GM21717 (cell line): ENCODE data around the gene CASP14.
"Not testable (repeated sequence)": the region's sequence is repeated elsewhere in the genome, so short reads cannot be mapped to it uniquely, and the experiment has no call there.

Experiments used
- ATAC-seq: cut with Tn5 transposase; IDR thresholded peaks from one replicate; pipeline ENCODE4 v1.9.1; 2021; ENCODE audit warnings: mild to moderate bottlenecking, moderate library complexity; ENCODE audit not compliant: unreplicated experiment

Gene CASP14

DNA sequence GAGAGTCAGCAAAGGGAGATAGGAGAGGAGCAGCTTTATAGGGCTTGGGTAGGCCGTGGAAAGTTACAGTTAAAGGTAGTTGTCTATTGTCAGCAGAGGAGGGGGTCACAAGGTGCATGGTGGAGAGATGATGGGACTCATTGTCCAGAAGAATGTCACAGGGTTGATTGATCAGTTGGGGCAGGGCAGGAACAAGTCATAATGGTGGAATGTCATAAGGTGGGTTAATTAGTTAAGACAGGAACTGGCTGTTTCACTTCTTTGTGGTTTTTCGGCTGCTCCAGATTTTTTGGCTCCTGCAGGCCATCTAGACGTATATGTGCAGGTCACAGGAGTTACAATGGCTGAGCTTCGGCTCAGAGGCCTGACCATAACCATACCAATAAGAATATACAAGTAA, 21.1 kb downstream of the CASP14 start:
- not testable (repeated sequence) for ATAC-seq

DNA sequence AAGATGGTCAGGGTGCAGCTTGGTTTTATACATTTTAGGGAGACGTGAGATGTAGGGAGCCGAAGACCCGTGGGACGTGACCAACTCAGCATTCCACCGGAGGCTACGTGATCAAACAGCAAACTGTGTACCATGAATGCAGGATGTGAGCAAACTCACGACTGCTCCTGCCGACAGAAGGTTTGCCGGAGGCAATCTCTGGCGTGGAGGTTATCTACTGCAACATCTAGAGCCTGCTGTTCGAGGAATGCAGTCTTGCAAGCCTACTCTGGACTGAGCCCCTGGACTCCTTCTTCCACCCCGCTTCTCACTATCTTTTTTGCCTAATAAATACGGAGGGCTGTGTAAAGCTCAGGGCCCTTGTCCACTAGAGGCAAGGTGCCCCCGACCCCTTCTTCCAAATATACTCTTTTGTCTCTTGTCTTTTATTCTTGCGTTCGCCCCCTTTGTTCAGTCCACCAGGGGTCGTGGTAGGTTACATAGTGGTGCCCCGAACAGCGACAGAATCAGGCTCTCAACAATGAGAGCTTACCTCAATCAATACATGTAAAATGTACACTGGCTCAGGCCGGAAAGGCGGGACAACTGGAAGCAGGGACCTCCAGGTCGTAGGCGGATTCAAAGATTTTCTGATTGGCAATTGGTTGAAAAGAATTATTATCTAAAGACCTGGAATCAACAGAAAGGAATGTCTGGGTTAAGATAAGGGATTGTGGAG, 23.8 kb downstream of the CASP14 start:
- no peak for ATAC-seq

DNA sequence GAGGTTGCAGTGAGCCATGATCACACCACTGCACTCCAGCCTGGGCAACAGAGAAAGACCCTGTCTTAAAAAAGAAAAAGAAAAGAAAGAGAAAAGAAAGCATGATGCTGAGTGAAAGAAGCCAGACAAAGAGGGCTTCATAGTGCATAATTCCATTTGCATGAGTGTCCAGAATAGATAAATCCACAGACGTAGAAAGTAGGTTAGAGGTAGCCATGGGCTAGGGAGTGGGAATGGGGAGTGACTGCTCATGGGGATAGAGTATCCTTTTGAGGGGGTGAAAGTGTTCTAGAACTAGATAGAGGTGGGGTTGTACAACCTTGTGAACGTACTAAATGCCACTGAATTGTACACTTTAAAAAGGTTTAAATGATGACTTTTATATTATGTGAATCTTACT, 25.1 kb downstream of the CASP14 start:
- ATAC-seq: no peak

DNA sequence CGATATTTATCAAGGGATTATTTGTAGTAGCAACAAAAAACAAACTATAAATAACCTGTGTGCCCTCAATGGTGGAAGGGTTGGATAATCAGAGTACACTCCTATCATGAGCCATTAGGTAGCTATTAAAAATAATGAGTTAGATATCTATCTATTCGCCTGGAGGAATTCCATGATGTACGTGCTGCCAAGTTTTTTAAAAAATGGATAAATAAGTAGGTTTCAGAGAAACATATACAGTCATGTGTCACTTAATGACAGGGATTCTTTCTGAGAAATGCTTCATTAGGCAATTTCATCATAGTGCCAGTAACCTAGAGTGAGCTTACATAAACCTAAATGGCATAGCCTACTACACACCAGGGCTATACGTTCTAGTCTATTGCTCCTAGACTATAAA, 26.5 kb downstream of the CASP14 start:
- no peak for ATAC-seq

DNA sequence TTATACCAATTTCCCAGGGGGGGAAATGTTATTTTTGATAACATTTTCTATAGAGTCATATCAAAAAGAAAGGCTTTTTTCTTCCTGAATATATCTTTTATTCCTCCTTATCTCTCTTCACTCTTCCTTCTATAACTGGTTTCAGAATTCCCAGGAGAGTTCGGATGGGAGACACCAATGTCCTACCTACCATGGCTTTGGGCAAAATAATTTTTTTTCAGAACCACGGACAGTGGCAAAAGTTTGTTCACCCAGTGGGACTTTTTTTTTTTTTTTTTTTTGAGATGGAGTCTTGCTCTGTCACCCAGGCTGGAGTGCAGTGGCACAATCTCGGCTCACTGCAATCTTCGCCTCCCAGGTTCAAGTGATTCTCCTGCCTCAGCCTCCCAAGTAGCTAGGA, 30.7 kb downstream of the CASP14 start:
- not testable (repeated sequence) for ATAC-seq

DNA sequence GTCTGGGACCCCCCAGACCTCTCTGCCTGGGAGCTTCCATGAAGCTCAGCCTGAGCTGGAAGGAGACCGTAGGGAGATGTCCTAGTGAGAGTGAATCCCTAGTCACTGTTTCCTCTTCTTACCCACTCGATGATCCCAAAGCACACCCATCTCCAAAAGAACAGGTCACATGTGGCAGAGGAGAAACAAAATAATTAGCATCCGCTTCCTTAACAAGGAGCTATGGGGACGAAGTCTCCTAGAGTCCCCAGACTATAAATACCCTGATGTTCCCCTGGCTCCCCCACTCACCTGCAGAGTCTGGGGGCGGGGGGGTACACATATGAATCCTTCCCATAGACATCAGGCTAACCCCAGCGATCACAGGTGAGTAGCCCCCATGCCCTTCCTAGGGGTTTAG, 32.6 kb downstream of the CASP14 start, which contains the start of gene OR1I1:
TSS of gene OR1I1 (plus strand) at position 301 of the 400 bp plus-strand sequence. CDS start 4,855 bp downstream, outside the sequence.
- no peak for ATAC-seq

DNA sequence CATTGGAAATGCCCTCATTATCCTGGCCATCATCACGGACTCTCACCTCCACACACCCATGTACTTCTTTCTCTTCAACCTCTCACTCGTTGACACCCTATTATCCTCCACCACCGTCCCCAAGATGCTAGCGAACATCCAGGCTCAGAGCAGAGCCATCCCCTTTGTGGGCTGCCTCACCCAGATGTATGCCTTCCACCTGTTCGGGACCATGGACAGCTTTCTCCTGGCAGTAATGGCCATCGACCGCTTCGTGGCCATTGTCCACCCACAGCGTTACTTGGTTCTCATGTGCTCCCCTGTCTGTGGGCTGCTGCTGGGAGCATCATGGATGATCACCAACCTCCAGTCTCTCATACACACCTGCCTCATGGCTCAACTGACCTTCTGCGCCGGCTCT, 37.9 kb downstream of the CASP14 start:
- no peak for ATAC-seq

DNA sequence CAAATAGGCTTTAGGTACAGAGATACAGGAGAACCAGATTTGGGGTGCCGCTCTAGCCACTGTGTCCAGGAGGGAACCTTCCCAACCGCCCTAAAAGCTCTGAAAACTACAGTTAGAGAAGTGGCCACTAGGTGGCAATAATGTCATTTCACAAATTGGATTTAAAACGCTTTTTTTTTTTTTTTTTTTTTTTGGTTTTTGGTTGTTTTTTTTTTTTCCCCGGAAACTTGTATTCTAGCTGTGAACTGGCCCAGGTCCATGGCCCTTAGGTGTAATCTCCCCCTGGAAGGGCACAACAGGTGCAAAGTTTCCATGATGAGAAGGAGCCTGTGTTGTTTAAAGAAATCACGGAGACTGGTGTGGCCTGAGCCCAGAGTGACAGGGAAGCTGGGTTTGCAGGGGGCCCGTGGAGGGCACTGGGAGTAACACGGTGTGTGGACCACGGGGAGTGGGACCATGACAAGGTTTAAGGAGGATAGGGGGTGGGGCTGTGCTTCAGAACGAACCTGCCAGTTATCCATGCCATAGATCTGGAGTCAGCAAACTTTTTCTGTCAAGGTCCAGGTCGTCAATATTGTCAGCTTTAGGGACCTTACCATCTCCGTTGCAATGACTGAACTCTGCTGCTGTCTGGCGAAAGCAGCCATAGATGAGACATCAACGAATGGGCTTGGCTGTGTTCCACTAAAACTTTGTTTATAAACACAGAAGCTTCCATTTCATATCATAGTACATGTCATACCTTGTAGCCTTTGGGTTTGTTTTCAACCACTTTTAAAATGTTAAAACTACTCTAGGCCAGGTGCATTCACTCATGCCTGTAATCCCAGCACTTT, 42.9 kb downstream of the CASP14 start:
- no peak for ATAC-seq

DNA sequence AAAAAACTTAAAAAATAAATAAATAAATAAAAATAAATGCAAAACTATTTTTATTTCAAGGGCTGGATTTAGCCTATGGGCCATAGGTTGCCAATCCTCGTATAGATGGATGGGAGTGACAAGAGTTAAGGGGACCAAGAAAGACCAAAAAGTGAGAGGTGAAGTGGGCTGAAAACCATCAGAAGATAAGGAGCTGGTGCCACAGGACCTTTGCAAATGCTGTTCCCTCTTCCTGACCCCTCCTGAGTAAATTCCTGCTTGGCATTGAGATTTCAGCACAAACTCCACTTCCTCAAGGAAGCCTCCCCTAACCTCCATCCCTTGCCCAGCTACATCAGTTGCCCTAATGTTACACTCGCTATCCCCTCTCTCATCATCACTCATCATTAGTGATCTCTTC, 43.7 kb downstream of the CASP14 start:
- ATAC-seq: no peak

DNA sequence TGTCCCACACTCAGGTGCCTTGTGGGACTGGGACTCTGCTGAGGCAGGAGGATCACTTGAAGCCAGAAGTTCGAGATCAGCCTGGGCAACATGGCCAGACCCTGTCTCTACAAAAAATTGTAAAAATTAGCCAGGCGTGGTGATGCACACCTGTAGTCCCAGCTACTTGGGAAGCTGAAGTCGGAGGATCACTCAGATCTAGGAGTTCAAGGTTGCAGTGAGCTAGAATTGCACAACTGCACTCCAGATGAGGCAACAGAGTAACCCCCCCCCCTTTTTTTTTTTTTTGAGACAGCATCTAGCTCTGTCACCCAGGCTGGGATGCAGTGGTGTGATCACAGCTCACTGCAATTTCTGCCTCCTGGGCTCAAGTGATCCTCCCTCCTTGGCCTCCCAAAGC, 46.9 kb downstream of the CASP14 start:
- no peak for ATAC-seq

DNA sequence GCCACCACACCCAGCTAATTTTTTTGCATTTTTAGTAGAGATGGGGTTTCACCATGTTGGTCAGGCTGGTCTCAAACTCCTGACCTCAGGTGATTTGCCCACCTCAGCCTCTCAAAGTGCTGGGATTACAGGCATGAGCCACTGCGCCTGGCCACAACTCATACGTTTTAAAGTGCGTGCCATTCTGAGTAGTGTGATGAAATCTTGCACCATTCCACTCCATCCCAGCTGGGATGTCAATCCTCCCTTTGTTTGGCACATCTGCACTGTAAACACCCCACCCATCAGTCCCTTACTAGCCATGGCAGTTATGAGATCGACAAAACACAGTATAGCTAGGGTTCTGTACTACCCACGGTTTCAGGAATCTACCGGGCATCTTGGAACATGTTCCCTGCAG, 48.7 kb downstream of the CASP14 start:
- ATAC-seq: not testable (repeated sequence)

DNA sequence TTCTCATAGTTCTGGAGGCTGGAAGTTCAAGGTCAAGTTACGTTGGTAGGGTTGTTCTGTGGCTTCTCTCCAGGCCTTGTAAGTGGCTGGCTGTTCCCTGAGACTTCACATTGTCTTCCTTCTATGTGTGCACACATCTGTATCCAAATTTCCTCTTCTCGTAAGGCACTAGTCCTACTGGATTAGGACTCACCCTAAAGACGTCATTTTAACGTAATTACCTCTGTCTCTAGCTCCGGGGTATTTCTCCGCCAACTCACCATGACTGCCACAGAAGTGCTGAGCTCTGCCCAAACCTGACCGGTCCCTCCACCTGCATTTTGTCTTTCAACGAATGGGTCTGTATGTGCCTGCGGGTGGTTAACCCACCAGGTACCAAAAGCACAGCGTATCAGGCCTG, 49.2 kb downstream of the CASP14 start:
- ATAC-seq: no peak

DNA sequence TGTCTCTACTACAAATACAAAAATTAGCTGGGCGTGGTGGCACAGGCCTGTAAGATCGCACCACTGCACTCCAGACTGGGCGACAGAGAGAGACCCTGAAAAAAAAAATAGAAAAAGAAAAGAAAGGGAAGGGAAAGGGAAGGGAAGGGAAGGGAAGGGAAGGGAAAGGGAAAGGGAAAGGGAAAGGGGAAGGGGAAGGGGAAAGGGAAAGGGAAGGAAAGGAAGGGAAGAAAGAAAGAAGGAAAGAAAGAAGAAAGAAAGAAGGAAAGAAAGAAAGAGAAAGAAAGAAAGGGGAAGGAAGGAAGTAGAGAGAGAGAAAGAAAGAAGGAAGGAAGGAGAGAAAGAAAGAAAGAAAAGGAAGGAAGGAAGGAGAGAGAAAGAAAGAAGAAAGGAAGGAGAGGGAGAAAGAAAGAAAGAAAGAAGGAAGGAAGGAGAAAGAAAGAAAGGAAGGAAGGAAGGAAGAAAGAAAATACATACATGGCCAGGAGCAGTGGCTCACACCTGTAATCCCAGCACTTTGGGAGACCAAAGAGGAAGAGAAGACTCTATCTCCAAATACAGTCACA, 49.8 kb downstream of the CASP14 start:
- ATAC-seq: no peak

DNA sequence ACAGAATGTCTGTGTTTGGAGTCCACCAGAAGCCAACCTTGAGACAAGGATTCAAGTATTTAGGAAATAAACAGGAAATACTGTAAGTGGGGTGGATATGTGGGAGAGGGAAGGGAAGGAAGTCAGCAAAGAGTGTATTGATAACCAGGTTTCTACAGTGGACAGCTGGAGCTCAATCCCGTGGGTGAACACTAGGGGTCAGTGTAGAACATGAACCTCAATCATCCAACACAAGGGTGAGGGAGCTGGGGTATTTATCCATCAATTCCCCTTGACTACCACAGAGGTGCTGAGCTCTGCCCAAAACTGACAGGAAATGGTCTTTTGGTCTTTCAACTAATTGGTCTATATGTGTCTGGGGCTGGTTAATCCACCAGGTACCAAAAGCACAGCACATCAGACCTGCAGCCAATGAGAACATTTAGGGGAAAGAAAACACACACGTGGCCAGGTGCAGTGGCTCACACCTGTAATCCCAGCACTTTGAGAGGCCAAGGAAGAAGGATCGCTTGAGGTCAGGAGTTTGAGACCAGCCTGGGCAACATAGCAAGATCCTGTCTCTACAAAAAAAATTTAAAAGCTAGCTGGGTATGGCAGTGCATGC, 52.3 kb downstream of the CASP14 start:
- no peak for ATAC-seq

DNA sequence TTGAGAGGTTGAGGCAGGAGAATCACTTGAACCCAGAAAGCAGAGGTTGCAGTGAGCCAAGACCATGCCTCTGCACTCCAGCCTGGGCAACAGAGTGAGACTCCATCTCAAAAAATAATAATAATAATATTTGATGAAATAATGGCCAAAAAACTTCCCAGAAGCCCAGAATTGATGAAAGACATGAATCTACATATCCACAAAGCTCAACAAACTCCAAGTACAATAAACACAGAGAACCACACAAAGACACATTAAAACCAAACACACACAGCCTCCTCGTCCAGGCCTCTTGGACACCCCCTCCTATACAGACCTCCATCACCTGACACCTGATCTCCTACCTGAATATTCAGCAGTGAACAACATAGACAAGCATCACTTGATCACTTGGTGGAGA, 54.7 kb downstream of the CASP14 start:
- ATAC-seq: no peak

DNA sequence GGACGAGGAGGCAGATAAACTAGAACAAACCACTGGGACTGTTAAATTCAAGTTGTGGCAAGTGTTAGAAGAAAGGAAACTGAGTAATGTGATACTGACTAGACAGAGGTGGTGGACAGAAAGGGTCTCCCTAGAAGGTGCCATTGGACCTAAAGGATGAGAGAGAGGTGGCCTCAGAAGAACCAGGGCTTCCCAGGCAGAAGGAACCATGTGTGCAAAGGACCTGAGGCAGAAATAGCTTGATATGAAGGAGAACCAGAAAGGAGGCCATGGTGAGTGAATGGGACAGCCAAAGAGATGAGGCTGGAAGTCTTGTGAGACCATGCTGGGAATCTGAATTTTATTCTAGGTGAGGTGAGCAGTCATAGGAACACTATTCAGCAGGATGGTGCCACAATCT, 55.1 kb downstream of the CASP14 start:
- no peak for ATAC-seq

DNA sequence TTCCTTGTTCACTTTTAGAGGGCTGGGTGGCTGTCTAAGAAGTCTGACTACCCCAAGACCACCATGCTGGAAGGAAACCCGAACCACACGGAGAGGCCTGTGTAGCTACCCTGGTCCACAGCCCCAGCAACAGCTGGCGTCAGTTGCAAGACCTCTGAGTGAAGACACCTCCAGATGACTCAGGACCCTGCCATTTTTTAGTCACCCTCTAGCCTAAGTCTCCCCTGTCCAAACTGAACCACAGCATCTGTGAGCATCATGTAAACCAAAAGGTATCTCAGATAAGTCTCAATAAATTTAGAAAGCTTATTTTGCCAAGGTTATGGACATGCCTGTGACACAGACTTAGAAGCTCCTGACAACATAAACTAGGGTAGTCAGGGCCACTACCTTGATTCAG, 55.8 kb downstream of the CASP14 start:
- no peak for ATAC-seq

DNA sequence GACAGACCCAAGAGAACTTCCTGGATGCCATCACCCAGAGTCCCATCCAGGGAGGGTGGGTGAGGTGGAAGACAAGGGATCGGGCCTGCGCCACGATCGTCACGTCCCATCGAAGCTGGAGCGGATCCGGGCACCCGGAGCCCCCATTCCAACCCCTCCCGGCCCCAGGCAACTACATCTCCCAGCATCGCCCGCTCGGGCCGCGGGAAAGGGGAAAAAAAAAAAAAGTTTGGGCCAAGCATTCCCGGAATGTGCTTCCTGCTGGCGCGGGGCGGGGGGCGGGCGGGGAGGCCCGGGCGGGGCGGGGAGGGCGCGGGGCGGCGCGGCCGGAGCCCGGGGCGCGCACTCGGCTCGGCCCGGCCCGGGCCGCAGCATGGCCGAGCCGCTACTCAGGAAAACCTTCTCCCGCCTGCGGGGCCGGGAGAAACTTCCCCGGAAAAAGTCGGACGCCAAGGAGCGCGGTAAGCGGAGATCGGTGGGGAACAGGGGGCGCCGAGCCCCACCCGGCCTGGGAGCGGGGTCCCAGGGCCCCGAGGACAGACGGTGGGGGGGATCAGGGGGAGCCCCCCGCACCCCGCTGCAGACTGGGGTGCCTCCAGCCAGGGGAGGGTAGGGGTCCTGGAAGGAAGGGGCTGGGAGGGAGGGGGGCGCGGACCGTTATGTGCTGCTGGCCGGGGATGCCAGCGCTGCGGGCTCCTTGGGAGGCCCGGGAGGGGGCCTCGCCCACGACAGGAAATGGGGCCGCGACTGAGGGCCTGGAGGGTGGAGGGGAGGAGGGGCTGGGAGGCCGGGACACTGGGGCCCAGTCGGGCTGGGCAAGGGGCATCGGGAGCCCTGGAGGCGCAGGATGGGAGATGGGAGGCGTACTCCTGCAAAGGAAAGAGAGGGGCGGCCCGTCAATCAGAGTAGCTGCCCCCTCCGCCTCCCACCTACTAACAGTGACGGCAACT, 58.1 kb downstream of the CASP14 start, which contains the start of gene SYDE1:
TSS of gene SYDE1 (plus strand) at position 341 of the 950 bp plus-strand sequence. CDS start at position 374, 33 bp downstream.
- ATAC-seq: no peak
